Measurements from ENCODE around the gene ZNF483.

DNA sequence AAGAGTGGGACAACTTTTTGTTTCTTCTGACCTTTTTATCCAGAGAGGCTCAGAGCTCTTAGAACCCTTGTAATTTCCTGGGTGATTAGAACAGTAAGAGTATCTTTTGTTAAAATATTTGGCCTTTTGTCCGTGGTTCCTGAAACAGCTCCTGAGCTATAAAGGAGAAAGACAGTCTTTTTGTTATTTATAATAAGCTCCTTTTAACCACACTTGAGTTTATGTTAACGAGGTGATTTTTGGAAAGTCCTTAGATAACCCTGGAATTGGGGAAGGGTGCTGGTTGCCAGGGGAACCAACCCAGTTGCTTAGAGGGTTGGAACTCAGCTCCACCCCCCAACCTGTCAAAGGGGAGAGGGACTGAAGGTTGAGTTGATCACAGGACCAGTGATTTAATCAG is 4.8 kb downstream of the ZNF483 start:
- TF ChIP-seq ZNF274 (IDR thresholded peaks at IDR 0.05; ENCODE audit: low read depth, low read length) (no peak), SUZ12 (IDR thresholded peaks at IDR 0.05; ENCODE audit: extremely low read depth, insufficient read depth, insufficient read length) (no peak), YY1 (IDR thresholded peaks at IDR 0.05; ENCODE audit: insufficient read depth, insufficient read length) (no peak)
